B cell (primary cell): ENCODE data around the gene SMARCC1. TPM values are rescaled to one million over a fixed set of nuclear protein-coding genes. Genes with fewer than 3 reads are reported as not detected.

Experiments
- ATAC-seq: fragments of 200-7000 bp; cut with Tn5 transposase; one replicate; pipeline ENCODE4 v1.10.0; 2021; ENCODE audit warnings: low read depth, mild to moderate bottlenecking, moderate number of reproducible peaks, moderate library complexity
- CTCF ChIA-PET: fragments of 350-600 bp; sonication (Branson Sonifier 250); formaldehyde crosslinking; loops from one replicate; lab custom pipeline; 2021; ENCODE audit warnings: antibody characterized with exemption, inconsistent platforms; lab: Charles Lee
- POLR2A ChIA-PET: fragments of 350-600 bp; sonication (Branson Sonifier 250); formaldehyde crosslinking; loops from one replicate; lab custom pipeline; 2021; ENCODE audit warnings: antibody characterized with exemption; lab: Charles Lee
- DNase-seq: peaks from one replicate; pipeline ENCODE4 v3.0.0; 2013
- H2AFZ ChIP-seq: 2 replicates; pipeline ENCODE4 v1.6.1; 2012; ENCODE audit warnings: mild to moderate bottlenecking, low read depth, low read length; ENCODE audit not compliant: insufficient read depth, poor library complexity, severe bottlenecking
- H3K27ac ChIP-seq, 2 donors: 1 replicate in 1 of 2; 2 replicates in 1 of 2; pipeline ENCODE4 v1.5.1; 2012 to 2013; ENCODE audit warnings: low read length in 2 of 2, mild to moderate bottlenecking in 2 of 2, moderate library complexity in 1 of 2
- H3K27me3 ChIP-seq, 4 experiments: fragments of 200-600 bp in 1 of 4; sonication (generic) in 1 of 4; replicated peaks in 1 of 4; 1 replicate in 2 of 4; 2 replicates in 2 of 4; pipeline versions ENCODE4 v1.6.1 to v1.7.0; 2013 to 2016; ENCODE audit warnings: low read length in 3 of 4, mild to moderate bottlenecking in 2 of 4, mixed read lengths in 1 of 4, moderate library complexity in 1 of 4; ENCODE audit not compliant: insufficient read depth in 4 of 4, control insufficient read depth in 3 of 4; ENCODE audit errors: control extremely low read depth in 1 of 4
- H3K36me3 ChIP-seq, 2 experiments: replicated peaks in 1 of 2; 1 replicate in 1 of 2; 2 replicates in 1 of 2; pipeline versions ENCODE4 v1.6.1 to v1.7.1; 2013; ENCODE audit warnings: low read length in 1 of 2; ENCODE audit not compliant: insufficient read depth in 2 of 2, control insufficient read depth in 1 of 2; ENCODE audit errors: control extremely low read depth in 1 of 2, extremely low read depth in 1 of 2
- H3K4me1 ChIP-seq, 2 donors: fragments of 200-600 bp in 1 of 2; sonication (generic) in 1 of 2; 1 replicate in 1 of 2; 2 replicates in 1 of 2; pipeline versions ENCODE4 v1.5.1 to v1.6.1; 2013 to 2017; ENCODE audit warnings: low read length in 2 of 2; ENCODE audit not compliant: control insufficient read depth in 2 of 2, insufficient read depth in 2 of 2
- H3K4me2 ChIP-seq: replicated peaks from 2 replicates; pipeline ENCODE3; 2012; ENCODE audit warnings: mild to moderate bottlenecking, low read depth, low read length; ENCODE audit not compliant: poor library complexity, severe bottlenecking
- H3K4me3 ChIP-seq, 5 experiments: fragments of 200-600 bp in 1 of 5; sonication (generic) in 1 of 5; 1 replicate in 3 of 5; 2 replicates in 2 of 5; pipeline versions ENCODE4 v1.5.1 to v1.7.0; 2011 to 2016; ENCODE audit warnings: low read length in 4 of 5, mild to moderate bottlenecking in 4 of 5, low read depth in 2 of 5, control low read depth in 1 of 5, moderate library complexity in 1 of 5; ENCODE audit not compliant: insufficient read depth in 1 of 5; ENCODE audit errors: control extremely low read depth in 1 of 5, extremely low read depth in 1 of 5
- H3K79me2 ChIP-seq: fragments of 200-600 bp; sonication (generic); one replicate; pipeline ENCODE4 v1.6.0; 2016; ENCODE audit warnings: low read length; ENCODE audit not compliant: control insufficient read depth, insufficient read depth
- H3K9ac ChIP-seq: fragments of 200-600 bp; sonication (generic); 2 replicates; pipeline ENCODE4 v1.6.1; 2017; ENCODE audit warnings: mild to moderate bottlenecking, low read length, moderate library complexity
- H3K9me3 ChIP-seq, 3 donors: one replicate each; pipeline versions ENCODE4 v1.6.1 to v1.7.1; 2013; ENCODE audit warnings: low read length in 2 of 3; ENCODE audit not compliant: control insufficient read depth in 2 of 3, insufficient read depth in 1 of 3; ENCODE audit errors: control extremely low read depth in 1 of 3
- H4K20me1 ChIP-seq: 2 replicates; pipeline ENCODE4 v1.6.0; 2012; ENCODE audit warnings: mild to moderate bottlenecking, low read length; ENCODE audit not compliant: insufficient read depth, control insufficient read depth, poor library complexity, severe bottlenecking
- H3K27ac Mint-ChIP-seq: one replicate; pipeline ENCODE4 v1.8.0; 2021; ENCODE audit warnings: mixed read lengths
- H3K27me3 Mint-ChIP-seq: one replicate; pipeline ENCODE4 v1.8.0; 2021; ENCODE audit warnings: mixed read lengths
- H3K4me1 Mint-ChIP-seq: one replicate; pipeline ENCODE4 v1.8.0; 2021; ENCODE audit warnings: mixed read lengths
- H3K4me3 Mint-ChIP-seq: one replicate; pipeline ENCODE4 v1.8.0; 2021; ENCODE audit warnings: mixed read lengths
- H3K9me3 Mint-ChIP-seq: one replicate; pipeline ENCODE4 v1.8.0; 2022; ENCODE audit warnings: mixed read lengths; ENCODE audit not compliant: insufficient read depth
- CTCF ChIP-seq: fragments of 200-600 bp; IDR thresholded peaks from one replicate; pipeline ENCODE4 v1.8.0; 2022; ENCODE audit warnings: antibody characterized with exemption, mild to moderate bottlenecking
- EZH2 ChIP-seq: IDR thresholded peaks from 2 replicates; pipeline ENCODE4 v1.6.1; 2012; ENCODE audit warnings: borderline replicate concordance, low read depth, mild to moderate bottlenecking, moderate library complexity, low read length; ENCODE audit not compliant: insufficient read depth, poor library complexity, severe bottlenecking
- WGBS: methylation state at CpG from one replicate; pipeline ENCODE4 v1.1.5; 2013; ENCODE audit warnings: missing lambda C conversion rate; ENCODE audit not compliant: insufficient coverage; 5-methylcytosine and 5-hydroxymethylcytosine counted together
- intact Hi-C: fragments of 100-400 bp; cut with micrococcal nuclease; formaldehyde crosslinking; loops from one replicate; pipeline ENCODE4 v1.10.0; 2022
- polyA plus RNA-seq: library from polyadenylated mRNA; depleted of rRNA; stranded (reverse); fragments of >200 nt; gene quantifications from 2 replicates; pipeline ENCODE4 v1.2.3, GENCODE V29; 2012
- total RNA-seq, 2 donors: library from RNA; stranded (reverse); fragments of 120-200 nt in 1 of 2; gene quantifications; 1 replicate in 1 of 2; 2 replicates in 1 of 2; pipeline versions ENCODE4 v1.2.3 to v1.2.4, GENCODE V29; 2013 to 2022

Gene SMARCC1
- total and polyA plus RNA-seq, 2 donors (not counting 1 experiment from before 2014, with no cell fraction given) = 13.1 to 155 TPM

GRCh38 chr3:47794544-47794943, 12.9 kb upstream of the SMARCC1 start:
- Mint-ChIP-seq H3K27ac (no peak overlapping the region), H3K4me3 (no peak overlapping the region), H3K9me3 (peaks cover 2% of the 10 kb centered on the region), H3K4me1 (no peaks in the 10 kb centered on the region), H3K27me3 (no peaks in the 10 kb centered on the region)
- no peak for DNase-seq
- H3K79me2 ChIP-seq = no peaks in the 10 kb centered on the region
- intact Hi-C loops = no loop called here
- H3K27me3 ChIP-seq = no peaks in the 10 kb centered on the region
- no peaks in the 10 kb centered on the region for H3K4me1 ChIP-seq
- H3K9ac ChIP-seq = no peak overlapping the region
- ATAC-seq = no peak
- H3K9me3 ChIP-seq = peaks cover 0 to 9% (median 0%) of the 10 kb centered on the region in 3 donors
- H4K20me1 ChIP-seq = no peaks in the 10 kb centered on the region
- no peak overlapping the region for H2AFZ ChIP-seq
- no peak overlapping the region for H3K4me3 ChIP-seq
- no peak overlapping the region for H3K4me2 ChIP-seq
- 91% methylated on average over 3 of the region's 4 CpGs for WGBS
- no peak overlapping the region for H3K27ac ChIP-seq
- no peaks in the 10 kb centered on the region for H3K36me3 ChIP-seq
- CTCF ChIA-PET = interaction anchor here (0.6 kb wide), 3 partner anchors 105 to 272 kb away, joined by 3 read pairs; no protein-coding TSS in a partner anchor
- TF ChIP-seq EZH2 (no peak), CTCF (no peak)
- POLR2A ChIA-PET = no interaction called here

GRCh38 chr3:47792699-47793098, 11.0 kb upstream of the SMARCC1 start:
- H3K27me3 Mint-ChIP-seq = no peaks in the 10 kb centered on the region
- no peak overlapping the region for H2AFZ ChIP-seq
- peaks cover 1% of the 10 kb centered on the region for H3K4me1 Mint-ChIP-seq
- no peak overlapping the region for H3K4me3 Mint-ChIP-seq
- intact Hi-C loops = no loop called here
- H3K79me2 ChIP-seq = no peaks in the 10 kb centered on the region
- TF ChIP-seq CTCF = no peak
- no peak for TF ChIP-seq EZH2
- H3K4me1 ChIP-seq = no peaks in the 10 kb centered on the region
- ChIA-PET CTCF (interaction anchor here (6.2 kb wide), 1 partner anchor 271 kb away, joined by 93 read pairs; no protein-coding TSS in a partner anchor), POLR2A (no interaction called here)
- H3K36me3 ChIP-seq = no peaks in the 10 kb centered on the region
- no peak overlapping the region for H3K27ac ChIP-seq
- ATAC-seq = no peak
- peaks cover 2% of the 10 kb centered on the region for H3K9me3 Mint-ChIP-seq
- no peaks in the 10 kb centered on the region for H3K27me3 ChIP-seq
- H3K4me3 ChIP-seq = no peak overlapping the region
- H3K4me2 ChIP-seq = no peak overlapping the region
- H4K20me1 ChIP-seq = no peaks in the 10 kb centered on the region
- DNase-seq = no peak
- peaks cover 0 to 9% (median 0%) of the 10 kb centered on the region in 3 donors for H3K9me3 ChIP-seq
- no CpG with 5 or more reads among the region's 2 CpGs for WGBS
- H3K27ac Mint-ChIP-seq = no peak overlapping the region
- no peak overlapping the region for H3K9ac ChIP-seq
